Measurements from ENCODE around the gene RGS3.
A peak's percentile ranks its signal among the peaks of the same experiment; 100 is the strongest.

The RGS3 gene

GRCh38 chr9:113593682-113594281 lies 130.3 kb downstream of the RGS3 start:
- ATAC-seq: peak; percentile 93

GRCh38 chr9:113594484-113595299 lies 131.2 kb downstream of the RGS3 start:
- no peak for TF ChIP-seq TCF4 (CRISPR knock-in tag; IDR thresholded peaks at IDR 0.05; ENCODE audit: borderline replicate concordance)
- no peak for TF ChIP-seq ZNF8 (CRISPR knock-in tag; IDR thresholded peaks at IDR 0.05)
- TF ChIP-seq PATZ1 (CRISPR knock-in tag; IDR thresholded peaks at IDR 0.05; ENCODE audit: borderline replicate concordance): no peak
- TF ChIP-seq RARB (CRISPR knock-in tag; IDR thresholded peaks at IDR 0.05): no peak
- TF ChIP-seq BACH2 (CRISPR knock-in tag; IDR thresholded peaks at IDR 0.05; ENCODE audit: borderline replicate concordance): no peak
- no peak for TF ChIP-seq GLIS3 (CRISPR knock-in tag; IDR thresholded peaks at IDR 0.05)
- TF ChIP-seq POU6F1 (CRISPR knock-in tag; IDR thresholded peaks at IDR 0.05; ENCODE audit: borderline replicate concordance, low read depth): no peak
- no peak for TF ChIP-seq ZNF70 (CRISPR knock-in tag; IDR thresholded peaks at IDR 0.05)
- peak; percentile 4 for ATAC-seq

More at GRCh38 chr9:113593682-113594281, 130.3 kb downstream of the RGS3 start:
- TF ChIP-seq TOX (CRISPR knock-in tag; IDR thresholded peaks at IDR 0.05; ENCODE audit: borderline replicate concordance) (no peak), ARNTL (CRISPR knock-in tag; IDR thresholded peaks at IDR 0.05; ENCODE audit: borderline replicate concordance, low read depth) (no peak), BACH2 (CRISPR knock-in tag; IDR thresholded peaks at IDR 0.05; ENCODE audit: borderline replicate concordance) (no peak)

- no peak for TF ChIP-seq ZNF8 (CRISPR knock-in tag; IDR thresholded peaks at IDR 0.05)
- TF ChIP-seq TSHZ2 (CRISPR knock-in tag; IDR thresholded peaks at IDR 0.05): no peak
- TF ChIP-seq ZC3H10 (CRISPR knock-in tag; IDR thresholded peaks at IDR 0.05): no peak
- no peak for TF ChIP-seq TCF4 (CRISPR knock-in tag; IDR thresholded peaks at IDR 0.05; ENCODE audit: borderline replicate concordance)
- no peak for TF ChIP-seq SNAI2 (CRISPR knock-in tag; IDR thresholded peaks at IDR 0.05)
- TF ChIP-seq ISL1 (CRISPR knock-in tag; IDR thresholded peaks at IDR 0.05): no peak
- no peak for TF ChIP-seq CSDC2 (CRISPR knock-in tag; IDR thresholded peaks at IDR 0.05)
- no peak for TF ChIP-seq BACH2 (CRISPR knock-in tag; IDR thresholded peaks at IDR 0.05; ENCODE audit: borderline replicate concordance)
- no peak for ATAC-seq
Observed at GRCh38 chr9:113596616-113597320, 133.2 kb downstream of the RGS3 start.

- no peak for ATAC-seq
- TF ChIP-seq CSRNP3 (CRISPR knock-in tag; IDR thresholded peaks at IDR 0.05) (no peak), RARB (CRISPR knock-in tag; IDR thresholded peaks at IDR 0.05) (no peak), ZC3H10 (CRISPR knock-in tag; IDR thresholded peaks at IDR 0.05) (no peak), ISL1 (CRISPR knock-in tag; IDR thresholded peaks at IDR 0.05) (no peak), OSR1 (CRISPR knock-in tag; IDR thresholded peaks at IDR 0.05) (no peak), PATZ1 (CRISPR knock-in tag; IDR thresholded peaks at IDR 0.05; ENCODE audit: borderline replicate concordance) (no peak), CREB5 (CRISPR knock-in tag; IDR thresholded peaks at IDR 0.05; ENCODE audit: low read depth) (no peak), ARNTL (CRISPR knock-in tag; IDR thresholded peaks at IDR 0.05; ENCODE audit: borderline replicate concordance, low read depth) (no peak), BACH2 (CRISPR knock-in tag; IDR thresholded peaks at IDR 0.05; ENCODE audit: borderline replicate concordance) (no peak), ZNF8 (CRISPR knock-in tag; IDR thresholded peaks at IDR 0.05) (no peak), ZNF565 (CRISPR knock-in tag; conservative IDR thresholded peaks at IDR 0.05; ENCODE audit: low read depth) (no peak), PPARA (CRISPR knock-in tag; IDR thresholded peaks at IDR 0.05; ENCODE audit: borderline replicate concordance) (no peak)
Observed at GRCh38 chr9:113597390-113598241, 134.1 kb downstream of the RGS3 start.
